Loucy (cell line): Measurements from ENCODE around the gene CRB3.

Source experiments
- H2AFZ ChIP-seq: fragments of 200-600 bp; sonication (generic); 2 replicates; pipeline ENCODE4 v1.6.0; 2016; ENCODE audit warnings: antibody characterized with exemption, mild to moderate bottlenecking, low read length, moderate library complexity
- H3F3A ChIP-seq: fragments of 200-600 bp; 2 replicates; pipeline ENCODE4 v1.6.0; 2016; ENCODE audit warnings: antibody characterized with exemption, low read depth, mild to moderate bottlenecking
- H3K27me3 ChIP-seq: fragments of 200-600 bp; sonication (generic); 2 replicates; pipeline ENCODE4 v1.6.1; 2014; ENCODE audit warnings: low read length, mild to moderate bottlenecking; ENCODE audit not compliant: insufficient read depth, poor library complexity, severe bottlenecking
- H3K36me3 ChIP-seq: fragments of 200-600 bp; sonication (generic); 2 replicates; pipeline ENCODE4 v1.6.1; 2016; ENCODE audit warnings: low read length; ENCODE audit not compliant: insufficient read depth
- H3K4me1 ChIP-seq: fragments of 200-600 bp; sonication (generic); 2 replicates; pipeline ENCODE4 v1.5.1; 2014; ENCODE audit warnings: low read length, mild to moderate bottlenecking; ENCODE audit not compliant: insufficient read depth, poor library complexity, severe bottlenecking
- H3K4me2 ChIP-seq: fragments of 200-600 bp; sonication (generic); 2 replicates; pipeline ENCODE4 v1.6.0; 2014; ENCODE audit warnings: antibody characterized with exemption, low read length, low read depth, mild to moderate bottlenecking; ENCODE audit not compliant: poor library complexity, severe bottlenecking
- H3K4me3 ChIP-seq: fragments of 200-600 bp; sonication (generic); 2 replicates; pipeline ENCODE4 v1.5.1; 2014; ENCODE audit warnings: low read length, mild to moderate bottlenecking, mixed read lengths; ENCODE audit not compliant: poor library complexity, severe bottlenecking
- H3K79me2 ChIP-seq: fragments of 200-600 bp; sonication (generic); 2 replicates; pipeline ENCODE4 v1.6.1; 2014; ENCODE audit warnings: low read length; ENCODE audit not compliant: insufficient read depth
- H3K9ac ChIP-seq: fragments of 200-600 bp; sonication (generic); 2 replicates; pipeline ENCODE4 v1.6.0; 2014; ENCODE audit warnings: mild to moderate bottlenecking, low read depth, low read length, moderate library complexity; ENCODE audit not compliant: poor library complexity, severe bottlenecking
- H3K9me2 ChIP-seq: fragments of 200-600 bp; sonication (generic); replicated peaks from 2 replicates; pipeline ENCODE4 v1.6.1; 2016; ENCODE audit warnings: low read depth, low read length, mixed read lengths
- H3K9me3 ChIP-seq: fragments of 200-600 bp; sonication (generic); 2 replicates; pipeline ENCODE4 v1.6.1; 2014; ENCODE audit warnings: mild to moderate bottlenecking, antibody characterized with exemption, low read length, low read depth; ENCODE audit not compliant: insufficient read depth
- H4K20me1 ChIP-seq: fragments of 200-600 bp; sonication (generic); 2 replicates; pipeline ENCODE4 v1.6.0; 2014; ENCODE audit warnings: antibody characterized with exemption, low read length, mild to moderate bottlenecking; ENCODE audit not compliant: insufficient read depth, poor library complexity, severe bottlenecking
- CTCF ChIP-seq: fragments of 200-600 bp; sonication (generic); conservative IDR thresholded peaks from 2 replicates; pipeline ENCODE4 v1.5.1; 2014; ENCODE audit warnings: mild to moderate bottlenecking, antibody characterized with exemption, low read length
- EZH2phosphoT487 ChIP-seq: fragments of 200-600 bp; IDR thresholded peaks from 2 replicates; pipeline ENCODE4 v1.6.1; 2018; ENCODE audit warnings: antibody characterized with exemption, mild to moderate bottlenecking, moderate library complexity, borderline replicate concordance

The CRB3 gene

GRCh38 chr19:6475321-6476108 is 11.4 kb downstream of the CRB3 start:
- H3K9ac ChIP-seq, result no peak overlapping the region
- TF ChIP-seq EZH2phosphoT487 (no peak), CTCF (no peak)
- H3K9me3 ChIP-seq, result no peaks in the 10 kb centered on the region
- H3K36me3 ChIP-seq, result no peaks in the 10 kb centered on the region
- H3K4me3 ChIP-seq, result no peak overlapping the region
- no peaks in the 10 kb centered on the region for H4K20me1 ChIP-seq
- H3K4me1 ChIP-seq, result no peaks in the 10 kb centered on the region
- no peaks in the 10 kb centered on the region for H3F3A ChIP-seq
- H3K4me2 ChIP-seq, result no peak overlapping the region
- H3K9me2 ChIP-seq, result no peaks in the 10 kb centered on the region
- H2AFZ ChIP-seq, result no peak overlapping the region
- H3K79me2 ChIP-seq, result peaks cover 12% of the 10 kb centered on the region; the same call in 1 of the 2 replicates
- H3K27me3 ChIP-seq, result no peaks in the 10 kb centered on the region

GRCh38 chr19:6476155-6476895 is 12.3 kb downstream of the CRB3 start:
- H2AFZ ChIP-seq, result no peak overlapping the region
- H3K4me3 ChIP-seq, result no peak overlapping the region

GRCh38 chr19:6476896-6477431 is 12.9 kb downstream of the CRB3 start:
- H3K27me3 ChIP-seq, result no peaks in the 10 kb centered on the region
- H3K9ac ChIP-seq, result no peak overlapping the region
- H3F3A ChIP-seq, result no peaks in the 10 kb centered on the region
- no peaks in the 10 kb centered on the region for H3K9me2 ChIP-seq
- TF ChIP-seq CTCF, result no peak
- TF ChIP-seq EZH2phosphoT487, result no peak
- H4K20me1 ChIP-seq, result no peaks in the 10 kb centered on the region
- no peak overlapping the region for H2AFZ ChIP-seq
- no peaks in the 10 kb centered on the region for H3K36me3 ChIP-seq
- no peaks in the 10 kb centered on the region for H3K9me3 ChIP-seq
- peaks cover 22% of the 10 kb centered on the region; the same call in 1 of the 2 replicates for H3K79me2 ChIP-seq
- H3K4me2 ChIP-seq, result no peak overlapping the region
- H3K4me3 ChIP-seq, result no peak overlapping the region
- H3K4me1 ChIP-seq, result peaks cover 12% of the 10 kb centered on the region

More at GRCh38 chr19:6476155-6476895, 12.3 kb downstream of the CRB3 start:
- no peaks in the 10 kb centered on the region for H3K9me2 ChIP-seq
- H3K27me3 ChIP-seq, result no peaks in the 10 kb centered on the region
- no peaks in the 10 kb centered on the region for H3F3A ChIP-seq
- H3K9ac ChIP-seq, result no peak overlapping the region
- H3K9me3 ChIP-seq, result no peaks in the 10 kb centered on the region
- no peaks in the 10 kb centered on the region for H3K36me3 ChIP-seq
- H3K79me2 ChIP-seq, result peaks cover 19% of the 10 kb centered on the region; the same call in 1 of the 2 replicates
- no peak overlapping the region for H3K4me2 ChIP-seq
- TF ChIP-seq CTCF (no peak), EZH2phosphoT487 (no peak)
- H3K4me1 ChIP-seq, result peaks cover 7% of the 10 kb centered on the region
- H4K20me1 ChIP-seq, result no peaks in the 10 kb centered on the region
